Activated CD8-positive, alpha-beta memory T cell treated with anti-CD3 and anti-CD28 coated beads, Interleukin-2, amount 50 U/mL, for 24 hours (primary cell): Measurements from ENCODE around the gene SLC35B3.
A peak's percentile ranks its signal among the peaks of the same experiment; 100 is the strongest.
"Not testable (repeated sequence)": the region's sequence is repeated elsewhere in the genome, so short reads cannot be mapped to it uniquely, and the experiment has no call there.

Experiments used
- DNase-seq: peaks from one replicate; pipeline ENCODE4 v3.0.0-alpha.2; 2020; ENCODE audit errors: extremely low read depth

SLC35B3 gene

GRCh38 chr6:8435093-8435844 lies at the start of gene SLC35B3:
Gene SLC35B3, minus strand, starts transcription at chr6:8435545.
- DNase-seq = peak; percentile 84

GRCh38 chr6:8483650-8484049 lies 48.3 kb upstream of the SLC35B3 start:
- DNase-seq = no peak

- DNase-seq = no peak
Observed at GRCh38 chr6:8481727-8482126, 46.4 kb upstream of the SLC35B3 start.

GRCh38 chr6:8478418-8478817 lies 43.1 kb upstream of the SLC35B3 start:
- no peak for DNase-seq

GRCh38 chr6:8476656-8477055 lies 41.3 kb upstream of the SLC35B3 start:
- no peak for DNase-seq

GRCh38 chr6:8468552-8469356 lies 33.4 kb upstream of the SLC35B3 start:
- DNase-seq = no peak

GRCh38 chr6:8462694-8463093 lies 27.3 kb upstream of the SLC35B3 start:
- no peak for DNase-seq

GRCh38 chr6:8462169-8462568 lies 26.8 kb upstream of the SLC35B3 start:
- DNase-seq = no peak

GRCh38 chr6:8446391-8446790 lies 11.0 kb upstream of the SLC35B3 start:
- no peak for DNase-seq

GRCh38 chr6:8445930-8446329 lies 10.6 kb upstream of the SLC35B3 start:
- not testable (repeated sequence) for DNase-seq

GRCh38 chr6:8442150-8442549 lies 6.8 kb upstream of the SLC35B3 start:
- DNase-seq = no peak

- no peak for DNase-seq
Observed at GRCh38 chr6:8441452-8441851, 6.1 kb upstream of the SLC35B3 start.

- DNase-seq = no peak
Observed at GRCh38 chr6:8439601-8440268, 4.4 kb upstream of the SLC35B3 start.

- no peak for DNase-seq
Observed at GRCh38 chr6:8437813-8438212, 2.5 kb upstream of the SLC35B3 start.

- DNase-seq = no peak
Observed at GRCh38 chr6:8436966-8437365, 1.6 kb upstream of the SLC35B3 start.

- no peak for DNase-seq
Observed at GRCh38 chr6:8435845-8436168, 462 bp upstream of the SLC35B3 start.

GRCh38 chr6:8434727-8435092 lies 635 bp downstream of the SLC35B3 start:
- DNase-seq = no peak

GRCh38 chr6:8432614-8433013 lies 2.7 kb downstream of the SLC35B3 start:
- no peak for DNase-seq

GRCh38 chr6:8429821-8430220 lies 5.5 kb downstream of the SLC35B3 start:
- DNase-seq = no peak

GRCh38 chr6:8426544-8426943 lies 8.8 kb downstream of the SLC35B3 start:
- DNase-seq = not testable (repeated sequence)

- no peak for DNase-seq
Observed at GRCh38 chr6:8420031-8420588, 15.2 kb downstream of the SLC35B3 start.

- DNase-seq = no peak
Observed at GRCh38 chr6:8415913-8416312, 19.4 kb downstream of the SLC35B3 start.

- DNase-seq = no peak
Observed at GRCh38 chr6:8415280-8415679, 20.1 kb downstream of the SLC35B3 start.
